Right ventricle myocardium superior (tissue), 1 donor: ENCODE measurements around the gene BIN2. TPM values are rescaled to one million over a fixed set of nuclear protein-coding genes. Genes with fewer than 3 reads are reported as not detected.

Experiments used
- ATAC-seq: fragments of 200-7000 bp; cut with Tn5 transposase; one replicate; pipeline ENCODE4 v1.9.1; 2020; ENCODE audit warnings: mild to moderate bottlenecking; ENCODE audit not compliant: poor library complexity
- DNase-seq: peaks from one replicate; pipeline ENCODE4 v3.0.0-alpha.2; 2020
- intact Hi-C: fragments of 100-400 bp; cut with DNase I; formaldehyde crosslinking; loops from one replicate; pipeline ENCODE4 v1.11.2; 2022
- total RNA-seq: library from RNA; stranded (reverse); fragmentation: NEBNext Ultra II Directional; extraction: Animal tissue kit (Norgen Biotek cat#: 25700); gene quantifications from one replicate; pipeline ENCODE4 v1.2.1, GENCODE V29; 2021
- donor health status: DM: no; HTN: yes; CAD: no; lungs with severe emphysema.

BIN2 gene
- total RNA-seq, 1 donor from 2014 or later: 1.5 TPM

DNA sequence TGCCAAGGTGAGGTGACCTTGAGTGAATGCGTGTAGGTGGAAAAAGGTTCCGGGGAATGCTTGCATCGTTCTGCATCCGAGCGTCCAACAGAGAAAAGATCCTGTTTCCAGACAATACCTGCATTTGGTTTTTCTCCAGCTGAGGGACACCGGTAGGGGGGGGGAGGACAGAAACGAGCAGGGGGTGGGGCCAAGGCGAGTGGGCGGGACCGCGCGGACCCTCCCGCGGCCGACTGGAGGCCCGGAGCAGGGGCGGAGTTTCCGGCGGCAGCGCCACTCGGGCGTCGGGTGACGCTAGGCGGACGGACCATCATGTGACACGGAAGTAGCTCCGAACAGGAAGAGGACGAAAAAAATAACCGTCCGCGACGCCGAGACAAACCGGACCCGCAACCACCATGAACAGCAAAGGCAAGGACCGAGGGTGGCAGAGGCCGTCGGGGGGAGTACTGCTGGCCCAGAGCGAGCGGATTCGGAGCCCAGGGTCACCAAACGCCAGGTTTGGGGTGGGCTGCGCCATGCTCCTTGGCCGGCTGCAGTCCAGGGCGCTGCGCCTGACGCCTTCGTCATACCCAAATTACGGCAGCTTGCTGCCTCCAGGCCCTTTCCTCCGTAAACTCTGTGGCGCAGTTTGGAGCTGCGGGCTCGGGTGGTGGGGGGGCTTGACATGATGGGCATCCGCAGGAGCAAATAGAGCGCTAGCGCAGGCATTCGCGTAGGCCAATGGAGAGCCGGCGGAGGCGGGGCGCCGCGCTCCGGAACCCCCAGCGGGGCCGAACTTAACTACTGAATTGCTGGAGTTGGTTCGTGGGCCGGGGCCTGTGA, 85.3 kb downstream of the BIN2 start, which contains the start of gene DAZAP2:
DAZAP2 (plus strand) TSS at position 317 of the 825 bp plus-strand sequence; CDS start at position 399, 82 bp downstream.
- ATAC-seq: peak; percentile 99
- peak; percentile 98 for DNase-seq
- intact Hi-C loops: loop anchor here (2.0 kb wide), 1 partner anchor 22 kb away; no protein-coding TSS in a partner anchor

DNA sequence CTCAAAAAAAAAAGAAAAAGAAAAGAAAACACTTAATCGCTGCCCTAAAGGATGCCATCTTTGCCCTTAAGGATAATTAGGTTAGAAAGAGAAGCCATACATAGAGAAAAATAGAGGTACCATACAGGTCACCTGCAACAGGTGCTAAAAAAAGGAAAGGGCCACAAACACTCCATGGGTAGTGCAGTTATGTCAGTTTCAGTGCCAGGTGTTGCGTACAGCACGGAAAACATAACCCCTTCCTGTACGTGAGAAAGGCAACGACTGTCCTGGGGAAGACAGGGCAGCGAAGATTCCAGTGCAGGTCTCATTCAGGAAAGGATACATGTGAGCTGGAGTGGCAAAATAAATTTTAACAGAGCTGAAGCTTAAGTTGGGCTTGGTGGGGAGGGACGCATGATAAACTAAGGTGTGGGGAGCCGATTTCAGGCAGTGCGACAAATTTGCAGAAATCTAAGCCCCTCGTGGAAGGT, 85.9 kb downstream of the BIN2 start:
- DNase-seq (no peak), ATAC-seq (no peak)
- intact Hi-C loops: loop anchor here (2.0 kb wide), 1 partner anchor 21 kb away; no protein-coding TSS in a partner anchor

DNA sequence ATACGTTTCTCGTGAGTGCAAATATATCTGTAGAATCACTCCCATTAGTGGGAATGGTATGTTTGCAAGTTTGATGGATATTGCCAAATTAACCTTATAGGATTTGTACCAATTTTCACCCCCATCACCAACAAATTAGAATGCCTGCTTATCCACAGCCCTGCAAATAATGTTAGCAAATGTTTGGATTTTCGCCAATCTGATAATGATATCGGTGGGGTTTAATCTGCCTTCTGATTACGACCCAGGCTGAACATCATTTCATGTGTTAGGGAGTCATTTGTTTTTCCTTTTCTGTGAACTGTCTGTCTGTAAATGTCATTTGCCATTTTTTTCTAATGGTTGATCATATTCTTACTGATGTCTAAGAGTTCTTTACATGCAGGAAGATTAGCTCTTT, 89.4 kb downstream of the BIN2 start:
- ATAC-seq: no peak
- DNase-seq: no peak
- intact Hi-C loops: no loop called here

DNA sequence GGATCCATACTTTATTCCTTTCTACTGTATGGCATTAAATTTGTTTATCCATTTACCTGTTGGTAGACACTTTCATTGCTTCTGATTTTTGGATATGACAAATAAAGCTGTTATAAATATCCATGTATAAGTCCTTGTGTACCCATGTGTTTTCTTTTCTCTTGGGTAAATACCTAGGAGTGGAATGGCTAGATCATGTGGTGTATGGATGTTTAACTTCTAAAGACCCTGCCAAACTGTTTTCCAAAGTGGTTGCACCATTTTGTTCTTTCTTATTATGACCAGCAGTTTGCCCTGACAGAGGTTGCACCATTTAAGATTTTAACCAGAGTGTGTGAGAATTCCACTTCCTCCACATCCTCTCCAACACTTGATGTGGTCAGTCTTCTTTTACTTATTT, 91.3 kb downstream of the BIN2 start:
- intact Hi-C loops: no loop called here
- no peak for ATAC-seq

More for the DNA sequence above, 91.3 kb downstream of the BIN2 start:
- DNase-seq: no peak

Other genes starting within 250 kb of the BIN2 start
- 20.0 TPM for gene CSRNP2, start 240.6 kb downstream of the BIN2 start, total RNA-seq
- 23.3 TPM for gene TFCP2, start 151.0 kb downstream of the BIN2 start, total RNA-seq
- gene POU6F1, start 106.1 kb downstream of the BIN2 start, total RNA-seq: 10.0 TPM
- 124 TPM for gene DAZAP2, start 85.3 kb downstream of the BIN2 start, total RNA-seq
- gene SMAGP, start 53.8 kb downstream of the BIN2 start, total RNA-seq: 2.8 TPM
- not detected for gene CELA1, start 22.5 kb upstream of the BIN2 start, total RNA-seq
- gene GALNT6, start 67.2 kb upstream of the BIN2 start, total RNA-seq: 0.62 TPM
- 0.89 TPM for gene SLC4A8, start 100.7 kb upstream of the BIN2 start, total RNA-seq